HepG2 (cell line): Measurements from ENCODE around the gene TPX2. TPM values are rescaled to one million over a fixed set of nuclear protein-coding genes. Genes with fewer than 3 reads are reported as not detected.

ENCODE experiments used
- CBFB ChIP-seq: sonication (generic); formaldehyde crosslinking; IDR thresholded peaks from 2 replicates; pipeline ENCODE4 v1.4.0; 2020; ENCODE audit warnings: missing genetic modification reagents
- FOSL2 ChIP-seq: sonication (generic); formaldehyde crosslinking; IDR thresholded peaks from 2 replicates; pipeline ENCODE4 v1.4.0; 2020; ENCODE audit warnings: missing genetic modification reagents
- HNRNPH1 ChIP-seq: fragments of 200-400 bp; formaldehyde crosslinking; optimal IDR thresholded peaks from 2 replicates; pipeline ENCODE3; 2017; ENCODE audit warnings: mild to moderate bottlenecking, low read depth, low read length
- HOXD1 ChIP-seq: sonication (generic); formaldehyde crosslinking; IDR thresholded peaks from 2 replicates; pipeline ENCODE4 v1.5.0; 2020; ENCODE audit warnings: missing genetic modification reagents
- JDP2 ChIP-seq: sonication (generic); formaldehyde crosslinking; IDR thresholded peaks from 2 replicates; pipeline ENCODE4 v1.8.1; 2022; ENCODE audit warnings: missing genetic modification reagents, borderline replicate concordance
- MEIS1 ChIP-seq: sonication (generic); formaldehyde crosslinking; IDR thresholded peaks from 2 replicates; pipeline ENCODE4 v1.9.0; 2021; ENCODE audit warnings: mild to moderate bottlenecking, missing genetic modification reagents, moderate library complexity, borderline replicate concordance
- MIXL1 ChIP-seq: IDR thresholded peaks from 2 replicates; pipeline ENCODE4 v1.6.1; 2016
- NFKB2 ChIP-seq: sonication (generic); formaldehyde crosslinking; IDR thresholded peaks from 2 replicates; pipeline ENCODE4 v1.4.0; 2020; ENCODE audit warnings: missing genetic modification reagents, borderline replicate concordance
- RBAK ChIP-seq: sonication (generic); formaldehyde crosslinking; IDR thresholded peaks from 2 replicates; pipeline ENCODE4 v1.5.1; 2020; ENCODE audit warnings: mild to moderate bottlenecking, missing genetic modification reagents
- SAP130 ChIP-seq: IDR thresholded peaks from 2 replicates; pipeline ENCODE4 v1.6.1; 2016; ENCODE audit warnings: low read depth
- SCMH1 ChIP-seq: sonication (generic); formaldehyde crosslinking; IDR thresholded peaks from 2 replicates; pipeline ENCODE4 v1.9.0; 2021; ENCODE audit warnings: missing genetic modification reagents, mild to moderate bottlenecking, borderline replicate concordance
- XRCC5 ChIP-seq: fragments of 200-400 bp; formaldehyde crosslinking; optimal IDR thresholded peaks from 2 replicates; pipeline ENCODE3; 2017; ENCODE audit warnings: mild to moderate bottlenecking, low read length
- YY1 ChIP-seq: IDR thresholded peaks from 2 replicates; pipeline ENCODE4 v1.6.1; 2011; ENCODE audit warnings: low read length, low read depth, moderate library complexity, mild to moderate bottlenecking; ENCODE audit not compliant: insufficient read depth, insufficient replicate concordance
- ZNF260 ChIP-seq: sonication (generic); formaldehyde crosslinking; IDR thresholded peaks from 2 replicates; pipeline ENCODE4 v1.4.0; 2020; ENCODE audit warnings: missing genetic modification reagents, low read depth, mild to moderate bottlenecking, borderline replicate concordance
- ZNF333 ChIP-seq: sonication (generic); formaldehyde crosslinking; IDR thresholded peaks from 2 replicates; pipeline ENCODE4 v1.4.0; 2020; ENCODE audit warnings: mild to moderate bottlenecking, missing genetic modification reagents, borderline replicate concordance
- ZNF576 ChIP-seq: sonication (generic); formaldehyde crosslinking; IDR thresholded peaks from 2 replicates; pipeline ENCODE4 v1.4.0; 2020; ENCODE audit warnings: mild to moderate bottlenecking, missing genetic modification reagents
- ZNF772 ChIP-seq: sonication (generic); formaldehyde crosslinking; IDR thresholded peaks from 2 replicates; pipeline ENCODE4 v1.5.0; 2020; ENCODE audit warnings: mild to moderate bottlenecking, missing genetic modification reagents
- ZNF839 ChIP-seq: sonication (generic); formaldehyde crosslinking; IDR thresholded peaks from 2 replicates; pipeline ENCODE4 v1.4.0; 2020; ENCODE audit warnings: missing genetic modification reagents, mild to moderate bottlenecking, borderline replicate concordance
- ZNF891 ChIP-seq: sonication (generic); formaldehyde crosslinking; IDR thresholded peaks from 2 replicates; pipeline ENCODE4 v1.5.0; 2020; ENCODE audit warnings: mild to moderate bottlenecking, missing genetic modification reagents
- polyA plus RNA-seq, 8 experiments: library from polyadenylated mRNA; depleted of rRNA in 3 of 8; stranded (reverse) in 7 of 8; unstranded in 1 of 8; fragments of >200 nt; fragmentation: Illumina TruSeq in 4 of 8; extraction: Trizol in 4 of 8; gene quantifications; 2 replicates each; pipeline versions ENCODE4 v1.2.1 to v1.2.3, GENCODE V29; 2011 to 2016; ENCODE audit warnings: low read depth in 4 of 8, missing spikeins in 1 of 8, mixed read lengths in 1 of 8; ENCODE audit not compliant: insufficient read depth in 1 of 8
- total RNA-seq, 5 experiments: library from RNA; depleted of rRNA; stranded (reverse); fragments of >200 nt; fragmentation: Illumina TruSeq; extraction: Trizol; gene quantifications; 2 replicates each; pipeline ENCODE4 v1.2.3, GENCODE V29; 2016; ENCODE audit warnings: low read depth in 1 of 5
- TF ChIP-seq, protein P1 (sequence below): sonication (generic); formaldehyde crosslinking; conservative IDR thresholded peaks from 2 replicates; pipeline ENCODE4 v1.4.0; 2020; ENCODE audit warnings: missing genetic modification reagents
- TF ChIP-seq, protein P2 (sequence below): sonication (generic); formaldehyde crosslinking; IDR thresholded peaks from 2 replicates; pipeline ENCODE4 v1.4.0; 2020; ENCODE audit warnings: missing genetic modification reagents
- TF ChIP-seq, protein P3 (sequence below): sonication (generic); formaldehyde crosslinking; IDR thresholded peaks from 2 replicates; pipeline ENCODE4 v1.5.0; 2020; ENCODE audit warnings: missing genetic modification reagents
- TF ChIP-seq, protein P4 (sequence below): sonication (generic); formaldehyde crosslinking; IDR thresholded peaks from 2 replicates; pipeline ENCODE4 v1.5.0; 2020; ENCODE audit warnings: missing genetic modification reagents, mild to moderate bottlenecking, borderline replicate concordance

TPX2 gene
- total and polyA plus RNA-seq, 2 of the 13 experiments (the other 11 are each of a cell fraction or from before 2014, with no cell fraction given): 34.3 to 124 TPM

DNA sequence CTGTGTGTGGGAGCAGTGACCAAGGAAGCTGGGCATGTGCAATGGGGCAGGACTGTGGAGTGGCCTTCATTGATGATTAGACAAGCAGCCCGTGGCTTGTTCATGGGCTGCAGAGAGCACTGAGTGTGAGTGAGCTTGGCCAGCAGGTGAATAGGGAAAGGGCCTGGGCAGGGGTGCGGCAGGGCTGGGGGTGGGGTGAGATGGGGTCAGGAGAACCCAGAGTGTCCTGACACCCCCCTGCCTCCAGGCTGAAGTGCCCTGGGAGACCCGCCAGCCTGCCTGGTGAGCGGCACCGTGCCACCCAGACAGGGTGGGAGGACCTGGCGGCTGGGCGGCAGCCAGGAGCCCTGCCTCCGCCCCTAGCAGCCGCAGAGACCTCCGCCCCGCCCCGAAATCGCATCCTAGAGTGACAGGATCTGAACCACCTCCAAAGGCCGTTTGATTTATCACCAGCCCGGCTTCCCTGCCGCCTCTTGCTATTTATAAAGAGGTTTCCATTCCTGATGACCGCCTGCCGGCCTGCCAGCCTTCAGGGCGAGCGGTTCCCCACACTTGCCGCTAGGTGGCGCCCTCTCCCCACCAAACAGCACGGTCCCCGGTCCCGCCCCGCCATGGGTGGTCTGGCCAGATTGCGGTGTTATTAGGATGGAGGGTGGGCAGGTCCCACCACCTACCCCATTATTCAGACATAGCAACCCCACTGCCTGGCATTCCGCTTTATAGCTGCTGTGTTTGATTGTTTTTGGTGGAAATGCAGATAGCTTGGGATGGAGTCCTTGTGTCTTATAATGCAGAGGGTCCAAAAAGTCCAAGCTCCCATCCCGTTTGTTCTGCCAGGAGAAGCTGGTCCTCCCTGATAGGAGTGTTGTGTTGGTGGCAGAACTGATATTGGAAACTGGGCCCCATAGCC, 83.6 kb downstream of the TPX2 start (continued):
- peak; percentile 82 for TF ChIP-seq ZNF891 (CRISPR knock-in tag)
- TF ChIP-seq FOSL2 (CRISPR knock-in tag): peak; percentile 32
- no peak for TF ChIP-seq HNRNPH1
- TF ChIP-seq, protein P1, sequence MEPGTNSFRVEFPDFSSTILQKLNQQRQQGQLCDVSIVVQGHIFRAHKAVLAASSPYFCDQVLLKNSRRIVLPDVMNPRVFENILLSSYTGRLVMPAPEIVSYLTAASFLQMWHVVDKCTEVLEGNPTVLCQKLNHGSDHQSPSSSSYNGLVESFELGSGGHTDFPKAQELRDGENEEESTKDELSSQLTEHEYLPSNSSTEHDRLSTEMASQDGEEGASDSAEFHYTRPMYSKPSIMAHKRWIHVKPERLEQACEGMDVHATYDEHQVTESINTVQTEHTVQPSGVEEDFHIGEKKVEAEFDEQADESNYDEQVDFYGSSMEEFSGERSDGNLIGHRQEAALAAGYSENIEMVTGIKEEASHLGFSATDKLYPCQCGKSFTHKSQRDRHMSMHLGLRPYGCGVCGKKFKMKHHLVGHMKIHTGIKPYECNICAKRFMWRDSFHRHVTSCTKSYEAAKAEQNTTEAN (CRISPR knock-in tag): no peak
- no peak for TF ChIP-seq JDP2
- TF ChIP-seq SCMH1 (CRISPR knock-in tag): no peak
- TF ChIP-seq NFKB2: peak; percentile 39; the same call in 1 of the 2 replicates
- TF ChIP-seq ZNF772 (CRISPR knock-in tag): no peak
- TF ChIP-seq ZNF576: peak; percentile 91
- TF ChIP-seq, protein P2, sequence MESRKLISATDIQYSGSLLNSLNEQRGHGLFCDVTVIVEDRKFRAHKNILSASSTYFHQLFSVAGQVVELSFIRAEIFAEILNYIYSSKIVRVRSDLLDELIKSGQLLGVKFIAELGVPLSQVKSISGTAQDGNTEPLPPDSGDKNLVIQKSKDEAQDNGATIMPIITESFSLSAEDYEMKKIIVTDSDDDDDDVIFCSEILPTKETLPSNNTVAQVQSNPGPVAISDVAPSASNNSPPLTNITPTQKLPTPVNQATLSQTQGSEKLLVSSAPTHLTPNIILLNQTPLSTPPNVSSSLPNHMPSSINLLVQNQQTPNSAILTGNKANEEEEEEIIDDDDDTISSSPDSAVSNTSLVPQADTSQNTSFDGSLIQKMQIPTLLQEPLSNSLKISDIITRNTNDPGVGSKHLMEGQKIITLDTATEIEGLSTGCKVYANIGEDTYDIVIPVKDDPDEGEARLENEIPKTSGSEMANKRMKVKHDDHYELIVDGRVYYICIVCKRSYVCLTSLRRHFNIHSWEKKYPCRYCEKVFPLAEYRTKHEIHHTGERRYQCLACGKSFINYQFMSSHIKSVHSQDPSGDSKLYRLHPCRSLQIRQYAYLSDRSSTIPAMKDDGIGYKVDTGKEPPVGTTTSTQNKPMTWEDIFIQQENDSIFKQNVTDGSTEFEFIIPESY (CRISPR knock-in tag): peak; percentile 7; the same call in 1 of the 2 replicates
- TF ChIP-seq, protein P3, sequence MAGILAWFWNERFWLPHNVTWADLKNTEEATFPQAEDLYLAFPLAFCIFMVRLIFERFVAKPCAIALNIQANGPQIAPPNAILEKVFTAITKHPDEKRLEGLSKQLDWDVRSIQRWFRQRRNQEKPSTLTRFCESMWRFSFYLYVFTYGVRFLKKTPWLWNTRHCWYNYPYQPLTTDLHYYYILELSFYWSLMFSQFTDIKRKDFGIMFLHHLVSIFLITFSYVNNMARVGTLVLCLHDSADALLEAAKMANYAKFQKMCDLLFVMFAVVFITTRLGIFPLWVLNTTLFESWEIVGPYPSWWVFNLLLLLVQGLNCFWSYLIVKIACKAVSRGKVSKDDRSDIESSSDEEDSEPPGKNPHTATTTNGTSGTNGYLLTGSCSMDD (CRISPR knock-in tag): no peak
- TF ChIP-seq XRCC5: peak; percentile 95
- TF ChIP-seq MEIS1 (CRISPR knock-in tag): peak; percentile 73; the same call in 1 of the 2 replicates
- peak; percentile 11; the same call in 1 of the 2 replicates for TF ChIP-seq HOXD1 (CRISPR knock-in tag)
- peak; percentile 55 for TF ChIP-seq YY1
- TF ChIP-seq ZNF333 (CRISPR knock-in tag): 0 out of 2 replicates have a peak, but pooled peaks have one; percentile 55
- TF ChIP-seq ZNF260: no peak
- TF ChIP-seq ZNF839 (CRISPR knock-in tag): peak; percentile 48; the same call in 1 of the 2 replicates
- peak; percentile 33; the same call in 1 of the 2 replicates for TF ChIP-seq SAP130 (CRISPR knock-in tag)
- TF ChIP-seq, protein P4, sequence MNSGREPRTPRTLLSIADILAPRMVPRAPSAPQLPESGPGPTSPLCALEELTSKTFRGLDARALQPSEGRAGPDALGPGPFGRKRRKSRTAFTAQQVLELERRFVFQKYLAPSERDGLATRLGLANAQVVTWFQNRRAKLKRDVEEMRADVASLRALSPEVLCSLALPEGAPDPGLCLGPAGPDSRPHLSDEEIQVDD (CRISPR knock-in tag): peak; percentile 48; the same call in 1 of the 2 replicates
- TF ChIP-seq CBFB (CRISPR knock-in tag): 0 out of 2 replicates have a peak, but pooled peaks have one; percentile 67
- 0 out of 2 replicates have a peak, but pooled peaks have one; percentile 21 for TF ChIP-seq MIXL1 (CRISPR knock-in tag)
- TF ChIP-seq RBAK: no peak
